Stomach (tissue), 4 donors: ENCODE measurements around the gene PDE9A.

Experiments used
- POLR2A ChIP-seq, 4 donors: fragments of 450-650 bp; IDR thresholded peaks; one replicate each; pipeline ENCODE4 v1.6.1; 2016; ENCODE audit warnings: antibody characterized with exemption in 4 of 4, control low read depth in 2 of 4, mild to moderate bottlenecking in 1 of 4, moderate library complexity in 1 of 4
- POLR2AphosphoS5 ChIP-seq, 3 donors: sonication (generic); formaldehyde crosslinking; IDR thresholded peaks; one replicate each; pipeline ENCODE4 v1.6.1; 2016; ENCODE audit warnings: antibody characterized with exemption in 3 of 3
- TF ChIP-seq, protein P1 (sequence below), 7 experiments: fragments of 450-650 bp in 4 of 7; fragments of 200-600 bp in 3 of 7; sonication (generic) in 3 of 7; IDR thresholded peaks; one replicate each; pipeline ENCODE4 v1.5.1; 2016 to 2019; ENCODE audit warnings: antibody characterized with exemption in 7 of 7, control low read depth in 2 of 7, mild to moderate bottlenecking in 1 of 7

DNA sequence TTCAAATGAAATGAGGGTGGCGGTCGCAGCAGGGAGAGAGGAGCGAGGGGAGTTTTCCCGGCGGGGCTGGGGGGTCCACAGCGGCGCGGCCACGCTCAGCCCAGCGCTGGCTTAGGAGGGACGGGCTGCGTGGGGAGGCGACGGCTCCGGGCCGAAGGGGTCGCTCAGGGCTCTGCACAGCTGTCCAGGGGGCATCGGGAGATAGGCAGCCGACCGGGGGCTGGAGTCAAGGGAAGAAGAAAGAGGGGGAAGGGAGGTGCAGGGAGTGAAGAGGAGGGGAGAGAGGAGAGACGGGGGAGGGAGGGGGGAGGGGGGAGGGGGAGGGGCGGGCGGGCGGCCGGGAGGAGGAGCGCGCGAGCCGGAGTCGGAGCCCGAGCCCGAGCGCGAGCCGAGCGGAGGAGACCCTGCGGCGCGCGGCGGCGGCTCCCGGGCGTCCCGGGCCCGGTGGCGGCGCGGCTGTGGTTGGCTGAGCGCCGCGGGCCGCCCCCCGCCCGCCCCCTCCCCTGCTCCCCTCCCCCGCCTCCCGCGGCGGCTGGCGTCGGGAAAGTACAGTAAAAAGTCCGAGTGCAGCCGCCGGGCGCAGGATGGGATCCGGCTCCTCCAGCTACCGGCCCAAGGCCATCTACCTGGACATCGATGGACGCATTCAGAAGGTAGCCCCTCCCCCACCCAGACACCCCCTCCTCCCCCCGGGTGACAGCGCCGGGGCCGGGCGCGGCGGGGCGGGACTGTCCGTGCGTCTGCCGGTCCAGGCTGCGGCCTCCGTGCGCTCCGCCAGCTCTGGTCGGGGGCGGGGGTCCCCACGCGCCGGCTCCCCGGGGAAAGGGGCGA lies at the start of gene PDE9A:
- TF ChIP-seq POLR2A (IDR thresholded peaks at IDR 0.05) (no peak), POLR2AphosphoS5 (IDR thresholded peaks at IDR 0.05) (no peak)
- TF ChIP-seq, protein P1, sequence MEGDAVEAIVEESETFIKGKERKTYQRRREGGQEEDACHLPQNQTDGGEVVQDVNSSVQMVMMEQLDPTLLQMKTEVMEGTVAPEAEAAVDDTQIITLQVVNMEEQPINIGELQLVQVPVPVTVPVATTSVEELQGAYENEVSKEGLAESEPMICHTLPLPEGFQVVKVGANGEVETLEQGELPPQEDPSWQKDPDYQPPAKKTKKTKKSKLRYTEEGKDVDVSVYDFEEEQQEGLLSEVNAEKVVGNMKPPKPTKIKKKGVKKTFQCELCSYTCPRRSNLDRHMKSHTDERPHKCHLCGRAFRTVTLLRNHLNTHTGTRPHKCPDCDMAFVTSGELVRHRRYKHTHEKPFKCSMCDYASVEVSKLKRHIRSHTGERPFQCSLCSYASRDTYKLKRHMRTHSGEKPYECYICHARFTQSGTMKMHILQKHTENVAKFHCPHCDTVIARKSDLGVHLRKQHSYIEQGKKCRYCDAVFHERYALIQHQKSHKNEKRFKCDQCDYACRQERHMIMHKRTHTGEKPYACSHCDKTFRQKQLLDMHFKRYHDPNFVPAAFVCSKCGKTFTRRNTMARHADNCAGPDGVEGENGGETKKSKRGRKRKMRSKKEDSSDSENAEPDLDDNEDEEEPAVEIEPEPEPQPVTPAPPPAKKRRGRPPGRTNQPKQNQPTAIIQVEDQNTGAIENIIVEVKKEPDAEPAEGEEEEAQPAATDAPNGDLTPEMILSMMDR (IDR thresholded peaks at IDR 0.05): no peak
